ENCODE measurements around the gene RAMAC. TPM values are rescaled to one million over a fixed set of nuclear protein-coding genes. Genes with fewer than 3 reads are reported as not detected.
A peak's percentile ranks its signal among the peaks of the same experiment; 100 is the strongest.

Gene RAMAC
- total RNA-seq, 5 donors from 2014 or later (not counting 1 experiment from before 2014, with no cell fraction given): 15.7 to 21.4 (median 17.4) TPM

DNA sequence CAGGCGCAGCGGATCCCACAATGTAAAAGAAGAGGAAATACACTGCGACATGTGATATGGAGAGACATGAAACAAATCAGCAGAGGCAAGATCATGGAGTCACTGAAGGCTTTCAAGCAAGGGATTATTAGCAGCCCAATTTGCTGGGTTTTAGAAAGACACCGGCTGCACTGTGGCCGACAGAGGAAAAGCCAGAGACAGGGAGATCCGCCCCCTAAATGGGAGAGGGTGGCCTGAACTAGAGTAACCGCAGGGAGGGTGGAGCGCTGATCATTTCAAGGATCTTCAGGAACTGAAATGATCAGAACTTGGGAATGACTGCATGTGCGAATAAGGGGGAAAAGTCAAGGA lies 26.0 kb downstream of the RAMAC start:
- Histone ChIP-seq H3K27me3 (replicated peaks in 1 of 2; ENCODE audit: control insufficient read depth in 2 of 2, extremely low read depth in 1 of 2, insufficient read depth in 2 of 2, low read length in 1 of 2) (no peaks in the 10 kb centered on the region), H3K9me3 (no peaks in the 10 kb centered on the region), H3K4me1 (ENCODE audit: control insufficient read depth in 1 of 2, extremely low read depth in 1 of 2, insufficient read depth in 2 of 2, low read length in 2 of 2) (peaks cover 13 to 25% of the 10 kb centered on the region in 2 experiments), H3K4me3 (ENCODE audit: control insufficient read depth in 1 of 2, extremely low read depth in 1 of 2, low read length in 1 of 2) (peak overlapping the region; percentile 74 to 80), H3K27ac (ENCODE audit: low read length) (peak overlapping the region; percentile 39), H3K36me3 (ENCODE audit: control insufficient read depth in 2 of 2, extremely low read depth in 1 of 2, insufficient read depth in 1 of 2, low read length in 1 of 2) (peaks cover 2 to 26% of the 10 kb centered on the region in 2 donors)
- H3K36me3 Mint-ChIP-seq: peaks cover 13% of the 10 kb centered on the region
- no peak for ATAC-seq (replicated peaks in 1 of 4)
- H3K27ac Mint-ChIP-seq: peak overlapping the region; percentile 89 to 93
- no peaks in the 10 kb centered on the region for H3K27me3 Mint-ChIP-seq
- no peaks in the 10 kb centered on the region for H3K9me3 Mint-ChIP-seq
- H3K4me1 Mint-ChIP-seq: peaks cover 48 to 54% (median 53%) of the 10 kb centered on the region in 3 donors
- WGBS (ENCODE audit: insufficient coverage): 52% methylated on average over 9 of the region's 9 CpGs
- POLR2A ChIA-PET: no interaction called here
- peak overlapping the region; percentile 87 to 99 (median 98) for H3K4me3 Mint-ChIP-seq
- CTCF ChIA-PET: interaction anchor here in 1 of 2 donors (0.8 to 2.3 kb wide), 4 partner anchors 11 to 471 kb away, joined by 3 to 18 read pairs (median 8); partner anchors contain the start of genes RAMAC and RPS17
- no peak for DNase-seq

DNA sequence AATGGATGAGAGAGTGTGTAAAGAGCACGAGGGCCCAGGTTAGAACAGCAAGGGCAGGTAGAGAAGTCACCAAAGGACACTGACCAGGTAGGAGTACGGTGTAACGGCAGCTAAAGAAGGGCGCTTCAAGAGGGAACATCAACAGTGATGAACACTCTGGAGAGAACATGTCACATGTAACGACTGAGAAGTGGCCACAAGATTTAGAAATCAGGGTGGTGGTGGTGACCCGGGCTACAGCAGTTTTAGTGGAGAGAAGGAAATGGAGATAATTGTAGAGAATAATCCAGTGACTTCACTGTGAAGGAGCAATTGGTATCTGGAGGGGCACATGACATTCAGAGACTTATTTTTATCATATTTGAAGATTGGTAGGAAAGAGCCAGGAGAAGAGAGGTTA lies 26.6 kb downstream of the RAMAC start:
- peak overlapping the region; percentile 87 to 99 (median 98) for H3K4me3 Mint-ChIP-seq

DNA sequence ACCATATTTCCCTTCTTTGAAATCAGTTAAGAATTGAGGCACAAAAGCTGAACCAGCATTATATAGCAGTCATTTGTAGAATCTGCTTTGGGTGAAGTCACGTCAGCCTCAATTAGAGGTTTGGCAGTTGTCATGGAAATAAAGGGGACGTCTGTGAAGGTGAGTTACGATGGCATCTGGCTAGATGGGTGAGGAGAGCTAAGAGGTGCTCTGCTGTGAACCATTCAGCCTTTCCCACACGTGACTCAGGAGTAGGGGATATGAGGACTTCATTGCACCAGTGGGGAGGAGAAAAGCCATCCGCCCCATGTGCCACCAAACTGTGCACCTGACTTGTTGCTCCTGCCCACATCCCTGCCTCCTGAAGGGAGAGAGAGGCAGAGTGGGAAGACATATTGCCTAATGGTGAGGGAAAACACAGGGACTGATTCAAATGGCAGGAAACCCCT lies 28.2 kb downstream of the RAMAC start:
- ATAC-seq (replicated peaks in 1 of 4) (no peak), DNase-seq (no peak)
- no peaks in the 10 kb centered on the region for H3K9me3 ChIP-seq
- POLR2A ChIA-PET: no interaction called here
- H3K36me3 ChIP-seq (ENCODE audit: control insufficient read depth in 2 of 2, extremely low read depth in 1 of 2, insufficient read depth in 1 of 2, low read length in 1 of 2): peaks cover 2 to 26% of the 10 kb centered on the region in 2 donors
- H3K27me3 ChIP-seq (replicated peaks in 1 of 2; ENCODE audit: control insufficient read depth in 2 of 2, extremely low read depth in 1 of 2, insufficient read depth in 2 of 2, low read length in 1 of 2): no peaks in the 10 kb centered on the region
- Mint-ChIP-seq H3K27me3 (no peaks in the 10 kb centered on the region), H3K4me1 (peaks cover 48 to 50% (median 48%) of the 10 kb centered on the region in 3 donors), H3K4me3 (no peak overlapping the region), H3K36me3 (peaks cover 7% of the 10 kb centered on the region), H3K27ac (peak overlapping the region; percentile 45 to 69), H3K9me3 (no peaks in the 10 kb centered on the region)
- 64% methylated on average over 4 of the region's 5 CpGs for WGBS (ENCODE audit: insufficient coverage)
- H3K4me1 ChIP-seq (ENCODE audit: control insufficient read depth in 1 of 2, extremely low read depth in 1 of 2, insufficient read depth in 2 of 2, low read length in 2 of 2): peaks cover 13 to 25% of the 10 kb centered on the region in 2 experiments
- H3K27ac ChIP-seq (ENCODE audit: low read length): no peak overlapping the region
- CTCF ChIA-PET: interaction anchor here in 1 of 2 donors (0.6 kb wide), 1 partner anchor 471 kb away, joined by 10 read pairs; no protein-coding TSS in a partner anchor
- H3K4me3 ChIP-seq (ENCODE audit: control insufficient read depth in 1 of 2, extremely low read depth in 1 of 2, low read length in 1 of 2): no peak overlapping the region

More for the DNA sequence above, 26.6 kb downstream of the RAMAC start:
- H3K36me3 Mint-ChIP-seq: peaks cover 11% of the 10 kb centered on the region
- WGBS (ENCODE audit: insufficient coverage): 97% methylated on average over 6 of the region's 6 CpGs
- DNase-seq (no peak), ATAC-seq (replicated peaks in 1 of 4) (no peak)
- Histone ChIP-seq H3K4me1 (ENCODE audit: control insufficient read depth in 1 of 2, extremely low read depth in 1 of 2, insufficient read depth in 2 of 2, low read length in 2 of 2) (peaks cover 13 to 25% of the 10 kb centered on the region in 2 experiments), H3K27me3 (replicated peaks in 1 of 2; ENCODE audit: control insufficient read depth in 2 of 2, extremely low read depth in 1 of 2, insufficient read depth in 2 of 2, low read length in 1 of 2) (no peaks in the 10 kb centered on the region), H3K4me3 (ENCODE audit: control insufficient read depth in 1 of 2, extremely low read depth in 1 of 2, low read length in 1 of 2) (no peak overlapping the region), H3K9me3 (no peaks in the 10 kb centered on the region), H3K27ac (ENCODE audit: low read length) (no peak overlapping the region), H3K36me3 (ENCODE audit: control insufficient read depth in 2 of 2, extremely low read depth in 1 of 2, insufficient read depth in 1 of 2, low read length in 1 of 2) (peaks cover 2 to 24% of the 10 kb centered on the region in 2 donors)
- H3K4me1 Mint-ChIP-seq: peaks cover 48 to 52% (median 51%) of the 10 kb centered on the region in 3 donors
- no peaks in the 10 kb centered on the region for H3K27me3 Mint-ChIP-seq
- POLR2A ChIA-PET: no interaction called here
- H3K27ac Mint-ChIP-seq: peak overlapping the region; percentile 89 to 93
- H3K9me3 Mint-ChIP-seq: no peaks in the 10 kb centered on the region
- CTCF ChIA-PET: interaction anchor here in 1 of 2 donors (1.6 kb wide), 1 partner anchor 472 kb away, joined by 4 read pairs; the partner anchor contains the start of gene RPS17

DNA sequence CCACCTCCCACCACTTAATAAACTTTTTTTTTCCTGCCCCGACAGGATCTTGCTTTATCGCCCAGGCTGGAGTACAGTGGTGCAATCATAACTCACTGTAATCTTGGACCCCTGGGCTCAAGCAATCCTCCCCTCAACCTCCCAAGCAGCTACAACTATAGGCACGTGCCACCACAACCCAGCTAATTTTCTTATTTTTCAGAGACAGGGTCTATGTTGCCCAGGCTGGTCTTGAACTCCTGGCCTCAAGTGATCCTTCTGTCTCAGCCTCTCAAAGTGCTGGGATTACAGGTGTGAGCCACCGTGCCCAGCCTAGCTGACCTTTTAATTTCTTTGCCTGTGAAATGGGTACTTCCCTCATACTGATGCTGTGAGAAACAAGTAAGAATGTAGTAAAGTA lies 29.4 kb downstream of the RAMAC start:
- DNase-seq (no peak), ATAC-seq (replicated peaks in 1 of 4) (no peak)
- H3K9me3 ChIP-seq: no peaks in the 10 kb centered on the region
- H3K4me3 Mint-ChIP-seq: no peak overlapping the region
- H3K4me1 Mint-ChIP-seq: peaks cover 38 to 39% (median 38%) of the 10 kb centered on the region in 3 donors
- POLR2A ChIA-PET: no interaction called here
- CTCF ChIA-PET: no interaction called here
- 89% methylated on average over 2 of the region's 4 CpGs for WGBS (ENCODE audit: insufficient coverage)
- peaks cover 4% of the 10 kb centered on the region for H3K36me3 Mint-ChIP-seq
- no peak overlapping the region for H3K4me3 ChIP-seq (ENCODE audit: control insufficient read depth in 1 of 2, extremely low read depth in 1 of 2, low read length in 1 of 2)
- no peaks in the 10 kb centered on the region for H3K27me3 Mint-ChIP-seq
- no peaks in the 10 kb centered on the region for H3K9me3 Mint-ChIP-seq
- H3K27ac ChIP-seq (ENCODE audit: low read length): no peak overlapping the region
- peaks cover 0 to 30% of the 10 kb centered on the region in 2 donors for H3K36me3 ChIP-seq (ENCODE audit: control insufficient read depth in 2 of 2, extremely low read depth in 1 of 2, insufficient read depth in 1 of 2, low read length in 1 of 2)
- no peaks in the 10 kb centered on the region for H3K27me3 ChIP-seq (replicated peaks in 1 of 2; ENCODE audit: control insufficient read depth in 2 of 2, extremely low read depth in 1 of 2, insufficient read depth in 2 of 2, low read length in 1 of 2)
- H3K4me1 ChIP-seq (ENCODE audit: control insufficient read depth in 1 of 2, extremely low read depth in 1 of 2, insufficient read depth in 2 of 2, low read length in 2 of 2): peaks cover 13 to 21% of the 10 kb centered on the region in 2 experiments
- H3K27ac Mint-ChIP-seq: no peak overlapping the region

DNA sequence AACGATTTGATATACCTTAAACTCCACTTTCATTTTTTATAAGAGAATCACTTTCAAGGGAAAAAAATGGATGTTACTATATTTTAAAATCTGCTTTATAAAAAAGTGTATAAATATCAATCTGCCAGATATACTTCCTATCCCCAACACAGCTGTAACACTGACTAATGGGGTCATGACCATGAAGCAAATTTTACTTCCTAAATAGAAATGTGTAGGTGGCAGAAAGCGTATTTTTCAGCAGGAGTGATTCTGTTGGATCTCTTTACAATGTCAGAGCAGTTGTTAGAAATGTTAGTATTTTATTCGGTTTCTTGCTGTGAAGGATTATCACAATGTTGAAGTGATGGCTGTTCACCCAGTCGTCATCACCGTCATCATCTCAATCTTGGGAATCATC lies 30.9 kb downstream of the RAMAC start:
- Mint-ChIP-seq H3K4me3 (no peak overlapping the region), H3K4me1 (peaks cover 26 to 28% (median 27%) of the 10 kb centered on the region in 3 donors), H3K36me3 (peaks cover 4% of the 10 kb centered on the region), H3K27ac (peak overlapping the region in 1 of 2 donors; percentile 23), H3K27me3 (no peaks in the 10 kb centered on the region), H3K9me3 (no peaks in the 10 kb centered on the region)
- CTCF ChIA-PET: no interaction called here
- ATAC-seq (replicated peaks in 1 of 4): no peak
- Histone ChIP-seq H3K27me3 (replicated peaks in 1 of 2; ENCODE audit: control insufficient read depth in 2 of 2, extremely low read depth in 1 of 2, insufficient read depth in 2 of 2, low read length in 1 of 2) (no peaks in the 10 kb centered on the region), H3K4me1 (ENCODE audit: control insufficient read depth in 1 of 2, extremely low read depth in 1 of 2, insufficient read depth in 2 of 2, low read length in 2 of 2) (peaks cover 7 to 10% of the 10 kb centered on the region in 2 experiments), H3K9me3 (no peaks in the 10 kb centered on the region), H3K4me3 (ENCODE audit: control insufficient read depth in 1 of 2, extremely low read depth in 1 of 2, low read length in 1 of 2) (no peak overlapping the region), H3K27ac (ENCODE audit: low read length) (no peak overlapping the region), H3K36me3 (ENCODE audit: control insufficient read depth in 2 of 2, extremely low read depth in 1 of 2, insufficient read depth in 1 of 2, low read length in 1 of 2) (peaks cover 0 to 32% of the 10 kb centered on the region in 2 donors)
- no peak for DNase-seq
- POLR2A ChIA-PET: no interaction called here
- 100% methylated on average over 2 of the region's 5 CpGs for WGBS (ENCODE audit: insufficient coverage)

DNA sequence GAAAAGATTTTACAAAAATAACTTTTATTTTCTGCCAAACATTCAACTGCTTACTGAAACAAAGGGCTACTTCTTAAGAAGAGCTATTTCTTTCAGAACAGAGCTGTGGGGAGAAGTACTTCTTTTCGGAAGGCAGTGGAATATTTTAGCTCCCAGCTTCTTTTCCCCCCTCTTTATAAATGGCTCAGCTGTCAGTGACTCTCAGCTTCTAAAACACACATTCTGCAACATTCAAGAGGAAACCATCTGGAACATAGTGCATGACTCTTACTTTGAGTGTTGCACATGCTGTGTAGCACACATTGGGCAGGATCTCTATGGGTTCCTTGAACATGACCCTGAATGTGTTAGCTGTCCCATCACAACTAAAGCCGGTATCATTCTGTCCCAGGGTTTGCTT lies 32.4 kb downstream of the RAMAC start:
- no peak overlapping the region for H3K4me3 Mint-ChIP-seq
- CTCF ChIA-PET: no interaction called here

More for the DNA sequence above, 32.4 kb downstream of the RAMAC start:
- no peak for ATAC-seq (replicated peaks in 1 of 4)
- no peaks in the 10 kb centered on the region for H3K9me3 ChIP-seq
- Mint-ChIP-seq H3K36me3 (peaks cover 4% of the 10 kb centered on the region), H3K9me3 (no peaks in the 10 kb centered on the region), H3K27me3 (no peaks in the 10 kb centered on the region), H3K27ac (no peak overlapping the region), H3K4me1 (peaks cover 12 to 16% (median 14%) of the 10 kb centered on the region in 3 donors)
- POLR2A ChIA-PET: no interaction called here
- peaks cover 0 to 36% of the 10 kb centered on the region in 2 donors for H3K36me3 ChIP-seq (ENCODE audit: control insufficient read depth in 2 of 2, extremely low read depth in 1 of 2, insufficient read depth in 1 of 2, low read length in 1 of 2)
- H3K4me1 ChIP-seq (ENCODE audit: control insufficient read depth in 1 of 2, extremely low read depth in 1 of 2, insufficient read depth in 2 of 2, low read length in 2 of 2): no peaks in the 10 kb centered on the region
- DNase-seq: no peak
- H3K4me3 ChIP-seq (ENCODE audit: control insufficient read depth in 1 of 2, extremely low read depth in 1 of 2, low read length in 1 of 2): no peak overlapping the region
- no peaks in the 10 kb centered on the region for H3K27me3 ChIP-seq (replicated peaks in 1 of 2; ENCODE audit: control insufficient read depth in 2 of 2, extremely low read depth in 1 of 2, insufficient read depth in 2 of 2, low read length in 1 of 2)
- WGBS (ENCODE audit: insufficient coverage): no CpG with 5 or more reads among the region's 2 CpGs
- no peak overlapping the region for H3K27ac ChIP-seq (ENCODE audit: low read length)
